MM.1S (cell line): Measurements from ENCODE around the gene SMIM14.
A peak's percentile ranks its signal among the peaks of the same experiment; 100 is the strongest.

Experiments
- DNase-seq: peaks from one replicate; pipeline ENCODE4 v3.0.0-alpha.2; 2015
- H2AFZ ChIP-seq: fragments of 300-600 bp; sonication (generic); 2 replicates; pipeline ENCODE4 v1.6.0; 2016; ENCODE audit warnings: antibody characterized with exemption, low read length
- H3F3A ChIP-seq: fragments of 300-600 bp; sonication (generic); 2 replicates; pipeline ENCODE4 v1.6.1; 2016; ENCODE audit warnings: mild to moderate bottlenecking, antibody characterized with exemption, low read length, moderate library complexity, mixed read lengths; ENCODE audit not compliant: insufficient read depth
- H3K27ac ChIP-seq: fragments of 300-600 bp; sonication (generic); 2 replicates; pipeline ENCODE4 v1.5.1; 2016; ENCODE audit warnings: mild to moderate bottlenecking, low read length
- H3K27me3 ChIP-seq: fragments of 300-600 bp; sonication (generic); replicated peaks from 2 replicates; pipeline ENCODE4 v1.6.0; 2016; ENCODE audit warnings: low read length; ENCODE audit not compliant: insufficient read depth
- H3K36me3 ChIP-seq: fragments of 300-600 bp; sonication (generic); replicated peaks from 2 replicates; pipeline ENCODE4 v1.6.1; 2016; ENCODE audit warnings: mild to moderate bottlenecking, low read length, mixed read lengths; ENCODE audit not compliant: insufficient read depth
- H3K4me1 ChIP-seq: fragments of 300-600 bp; sonication (generic); 2 replicates; pipeline ENCODE4 v1.6.1; 2016; ENCODE audit warnings: low read length, mixed read lengths
- H3K4me2 ChIP-seq: fragments of 300-600 bp; sonication (generic); 2 replicates; pipeline ENCODE4 v1.6.0; 2016; ENCODE audit warnings: low read depth, low read length
- H3K4me3 ChIP-seq: fragments of 300-600 bp; sonication (generic); 2 replicates; pipeline ENCODE4 v1.5.1; 2016; ENCODE audit warnings: low read length, mixed read lengths
- H3K79me2 ChIP-seq: fragments of 300-600 bp; sonication (generic); 2 replicates; pipeline ENCODE4 v1.6.1; 2016; ENCODE audit warnings: mixed run types, low read length, mixed read lengths
- H3K9ac ChIP-seq: fragments of 300-600 bp; sonication (generic); 2 replicates; pipeline ENCODE4 v1.6.1; 2016; ENCODE audit warnings: low read length, mixed read lengths
- H3K9me2 ChIP-seq: fragments of 300-600 bp; sonication (generic); replicated peaks from 2 replicates; pipeline ENCODE4 v1.6.1; 2016; ENCODE audit warnings: mild to moderate bottlenecking, low read length, mixed read lengths; ENCODE audit not compliant: insufficient read depth
- H3K9me3 ChIP-seq: fragments of 300-600 bp; sonication (generic); replicated peaks from 2 replicates; pipeline ENCODE4 v1.6.1; 2016; ENCODE audit warnings: mild to moderate bottlenecking, low read length, mixed read lengths; ENCODE audit not compliant: insufficient read depth
- H4K20me1 ChIP-seq: fragments of 300-600 bp; sonication (generic); 2 replicates; pipeline ENCODE4 v1.6.1; 2016; ENCODE audit warnings: mild to moderate bottlenecking, low read length, moderate library complexity, mixed read lengths; ENCODE audit not compliant: insufficient read depth
- EZH2 ChIP-seq: fragments of 300-600 bp; sonication (generic); optimal IDR thresholded peaks from 2 replicates; pipeline ENCODE3; 2017; ENCODE audit warnings: low read depth, mild to moderate bottlenecking, antibody characterized with exemption, low read length, mixed read lengths
- EZH2phosphoT487 ChIP-seq: fragments of 300-600 bp; sonication (generic); IDR thresholded peaks from 2 replicates; pipeline ENCODE4 v1.6.1; 2018; ENCODE audit warnings: antibody characterized with exemption, low read length
- TF ChIP-seq, protein P1 (sequence below): fragments of 300-600 bp; sonication (generic); IDR thresholded peaks from 2 replicates; pipeline ENCODE4 v1.5.1; 2016; ENCODE audit warnings: antibody characterized with exemption, low read length, mixed read lengths

The SMIM14 gene

DNA sequence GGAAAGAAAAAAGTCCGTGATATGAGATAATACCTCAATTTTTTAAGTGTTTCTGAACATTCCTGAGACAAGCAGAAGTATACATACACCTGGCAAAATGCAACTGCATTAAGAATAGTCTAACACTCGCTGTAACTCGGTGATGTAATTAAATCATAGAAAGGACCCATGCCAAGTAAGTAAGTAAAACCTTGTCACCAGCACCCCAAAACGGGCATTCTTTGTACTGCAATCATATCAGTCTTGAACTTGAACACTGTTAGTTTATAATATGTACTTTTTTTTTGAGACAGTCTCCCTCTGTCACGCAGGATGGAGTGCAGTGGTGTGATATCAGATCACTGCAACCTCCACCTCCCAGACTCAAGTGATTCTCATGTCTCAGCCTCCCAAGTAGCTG is 47.4 kb downstream of the SMIM14 start:
- Histone ChIP-seq H2AFZ (no peak overlapping the region), H3K9me2 (no peaks in the 10 kb centered on the region), H3K79me2 (no peaks in the 10 kb centered on the region), H3F3A (no peaks in the 10 kb centered on the region), H3K4me3 (no peak overlapping the region), H3K36me3 (no peaks in the 10 kb centered on the region), H4K20me1 (no peaks in the 10 kb centered on the region), H3K9me3 (no peaks in the 10 kb centered on the region), H3K4me2 (no peak overlapping the region), H3K4me1 (no peaks in the 10 kb centered on the region), H3K27me3 (no peaks in the 10 kb centered on the region), H3K9ac (no peak overlapping the region), H3K27ac (no peak overlapping the region)
- DNase-seq: peak; percentile 31
- TF ChIP-seq EZH2 (no peak), EZH2phosphoT487 (no peak)
- TF ChIP-seq, protein P1, sequence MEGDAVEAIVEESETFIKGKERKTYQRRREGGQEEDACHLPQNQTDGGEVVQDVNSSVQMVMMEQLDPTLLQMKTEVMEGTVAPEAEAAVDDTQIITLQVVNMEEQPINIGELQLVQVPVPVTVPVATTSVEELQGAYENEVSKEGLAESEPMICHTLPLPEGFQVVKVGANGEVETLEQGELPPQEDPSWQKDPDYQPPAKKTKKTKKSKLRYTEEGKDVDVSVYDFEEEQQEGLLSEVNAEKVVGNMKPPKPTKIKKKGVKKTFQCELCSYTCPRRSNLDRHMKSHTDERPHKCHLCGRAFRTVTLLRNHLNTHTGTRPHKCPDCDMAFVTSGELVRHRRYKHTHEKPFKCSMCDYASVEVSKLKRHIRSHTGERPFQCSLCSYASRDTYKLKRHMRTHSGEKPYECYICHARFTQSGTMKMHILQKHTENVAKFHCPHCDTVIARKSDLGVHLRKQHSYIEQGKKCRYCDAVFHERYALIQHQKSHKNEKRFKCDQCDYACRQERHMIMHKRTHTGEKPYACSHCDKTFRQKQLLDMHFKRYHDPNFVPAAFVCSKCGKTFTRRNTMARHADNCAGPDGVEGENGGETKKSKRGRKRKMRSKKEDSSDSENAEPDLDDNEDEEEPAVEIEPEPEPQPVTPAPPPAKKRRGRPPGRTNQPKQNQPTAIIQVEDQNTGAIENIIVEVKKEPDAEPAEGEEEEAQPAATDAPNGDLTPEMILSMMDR: peak; percentile 20; the same call in 1 of the 2 replicates

DNA sequence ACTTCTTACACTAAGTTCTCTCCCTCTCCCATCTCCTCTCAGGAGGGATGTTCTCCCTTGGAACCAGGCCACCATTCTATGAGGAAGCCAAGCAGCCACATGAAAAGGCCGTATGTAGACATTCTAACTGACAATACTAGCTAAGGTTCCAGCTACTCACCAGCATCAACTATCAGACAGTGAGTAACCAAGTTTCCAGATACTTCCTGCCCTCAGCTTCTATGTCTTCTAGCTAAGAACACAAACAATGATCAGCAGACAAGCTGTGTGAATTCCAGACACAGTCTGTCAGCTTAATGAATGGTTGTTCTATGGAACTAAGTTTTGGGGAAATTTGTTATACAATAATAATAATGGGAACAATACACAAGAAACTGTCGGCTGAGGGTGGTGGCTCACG is 50.8 kb downstream of the SMIM14 start:
- Histone ChIP-seq H4K20me1 (no peaks in the 10 kb centered on the region), H3K9me3 (no peaks in the 10 kb centered on the region), H3K4me2 (no peak overlapping the region), H3F3A (no peaks in the 10 kb centered on the region), H3K9ac (no peak overlapping the region), H3K9me2 (no peaks in the 10 kb centered on the region), H3K79me2 (no peaks in the 10 kb centered on the region), H3K4me1 (no peaks in the 10 kb centered on the region), H3K27ac (no peak overlapping the region), H2AFZ (no peak overlapping the region), H3K36me3 (no peaks in the 10 kb centered on the region), H3K4me3 (no peak overlapping the region), H3K27me3 (no peaks in the 10 kb centered on the region)
- no peak for DNase-seq
- TF ChIP-seq, protein P1: no peak
- TF ChIP-seq EZH2phosphoT487 (no peak), EZH2 (no peak)

DNA sequence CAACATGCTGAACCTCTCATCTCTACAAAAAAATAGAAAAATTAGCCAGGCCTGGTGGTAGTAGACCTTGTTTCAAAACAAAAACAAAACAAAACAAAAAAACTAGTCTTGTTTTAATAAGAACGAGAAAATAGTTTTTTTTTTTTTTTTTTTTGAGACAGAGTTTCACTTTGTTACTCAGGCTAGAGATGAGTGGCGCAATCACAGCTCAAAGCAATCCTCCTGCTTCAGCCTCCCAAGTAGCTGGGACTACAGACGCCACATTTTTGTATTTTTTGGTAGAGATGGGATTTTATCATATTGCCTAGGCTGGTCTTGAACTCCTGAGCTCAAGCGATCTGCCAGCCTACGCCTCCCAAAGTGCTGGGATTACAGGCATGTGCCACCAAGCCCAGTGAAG is 63.7 kb downstream of the SMIM14 start:
- no peak overlapping the region for H3K4me2 ChIP-seq
- no peak for DNase-seq

More for the DNA sequence above, 63.7 kb downstream of the SMIM14 start:
- no peak overlapping the region for H2AFZ ChIP-seq
- no peaks in the 10 kb centered on the region for H3K27me3 ChIP-seq
- H3K36me3 ChIP-seq: no peaks in the 10 kb centered on the region
- no peak overlapping the region for H3K27ac ChIP-seq
- TF ChIP-seq EZH2phosphoT487 (no peak), EZH2 (no peak)
- TF ChIP-seq, protein P1: no peak
- no peak overlapping the region for H3K9ac ChIP-seq
- no peaks in the 10 kb centered on the region for H3K9me2 ChIP-seq
- H3K4me3 ChIP-seq: no peak overlapping the region
- H3F3A ChIP-seq: no peaks in the 10 kb centered on the region
- no peaks in the 10 kb centered on the region for H3K79me2 ChIP-seq
- no peaks in the 10 kb centered on the region for H4K20me1 ChIP-seq
- no peaks in the 10 kb centered on the region for H3K4me1 ChIP-seq
- no peaks in the 10 kb centered on the region for H3K9me3 ChIP-seq
